Stimulated activated effector memory CD8-positive, alpha-beta T cell treated with anti-CD3 and anti-CD28 coated beads, Interleukin-12 subunit alpha, Interleukin-12 subunit beta, amount 100 ng/mL, for 72 hours (primary cell): Measurements from ENCODE around the gene PRKCH.
A peak's percentile ranks its signal among the peaks of the same experiment; 100 is the strongest.

Experiments
- ATAC-seq: fragments of 150-1000 bp; cut with Tn5 transposase; 2 replicates; pipeline ENCODE4 v1.10.0; 2021
- DNase-seq, 2 donors: peaks; one replicate each; pipeline ENCODE4 v3.0.0; 2021 to 2022; ENCODE audit warnings: low spot score in 2 of 2
- H3K27ac Mint-ChIP-seq: one replicate; pipeline ENCODE4 v1.8.0; 2022; ENCODE audit warnings: mild to moderate bottlenecking, mixed read lengths
- H3K36me3 Mint-ChIP-seq: one replicate; pipeline ENCODE4 v1.8.0; 2022; ENCODE audit warnings: mild to moderate bottlenecking, mixed read lengths
- H3K4me1 Mint-ChIP-seq: one replicate; pipeline ENCODE4 v1.8.0; 2022; ENCODE audit warnings: mixed read lengths
- H3K4me3 Mint-ChIP-seq: one replicate; pipeline ENCODE4 v1.8.0; 2022; ENCODE audit warnings: mild to moderate bottlenecking, mixed read lengths
- H3K9me3 Mint-ChIP-seq: one replicate; pipeline ENCODE4 v1.8.0; 2022; ENCODE audit warnings: mixed read lengths

Gene PRKCH

GRCh38 chr14:61516118-61516743 is 194.9 kb downstream of the PRKCH start:
- H3K4me3 Mint-ChIP-seq, result no peak overlapping the region
- H3K27ac Mint-ChIP-seq, result peak overlapping the region; percentile 79
- no peak for ATAC-seq
- no peak for DNase-seq
- peaks cover 73% of the 10 kb centered on the region for H3K4me1 Mint-ChIP-seq
- no peaks in the 10 kb centered on the region for H3K9me3 Mint-ChIP-seq
- peaks cover 86% of the 10 kb centered on the region for H3K36me3 Mint-ChIP-seq

- Mint-ChIP-seq H3K4me3 (no peak overlapping the region), H3K36me3 (peaks cover 86% of the 10 kb centered on the region), H3K27ac (peak overlapping the region; percentile 79), H3K4me1 (peaks cover 70% of the 10 kb centered on the region), H3K9me3 (no peaks in the 10 kb centered on the region)
- peak; percentile 64 for ATAC-seq
- DNase-seq, result no peak
Observed at GRCh38 chr14:61516964-61517653, 195.7 kb downstream of the PRKCH start.

DNA sequence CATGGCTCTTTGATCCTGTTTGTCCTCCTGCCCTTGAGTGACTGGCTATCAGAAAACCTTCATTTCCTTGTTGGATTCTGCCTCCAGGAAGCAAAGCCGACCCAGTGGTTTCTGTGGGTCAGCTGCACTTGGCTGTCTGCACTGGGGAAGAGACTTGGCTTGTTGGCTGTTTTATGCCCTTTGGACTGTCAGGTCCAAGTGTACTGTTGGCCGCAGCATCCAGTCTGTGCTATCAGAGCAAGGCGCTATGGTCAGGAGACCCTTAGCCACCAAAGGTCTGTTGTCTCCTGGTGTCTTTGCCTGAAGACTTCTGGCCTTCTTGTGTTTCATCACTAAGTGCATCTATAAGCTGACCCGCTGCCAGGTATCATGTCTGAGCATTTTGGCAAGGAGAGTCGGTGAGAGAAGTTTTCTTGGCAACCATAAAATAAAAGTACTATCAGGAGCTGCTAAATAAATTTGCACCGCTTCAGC is 196.6 kb downstream of the PRKCH start:
- no peak for ATAC-seq
- Mint-ChIP-seq H3K4me1 (peaks cover 77% of the 10 kb centered on the region), H3K27ac (peak overlapping the region; percentile 79)

GRCh38 chr14:61518403-61518802 is 197.0 kb downstream of the PRKCH start:
- H3K9me3 Mint-ChIP-seq, result no peaks in the 10 kb centered on the region
- DNase-seq (no peak), ATAC-seq (peak; percentile 67)
- peak overlapping the region; percentile 79 for H3K27ac Mint-ChIP-seq
- peaks cover 76% of the 10 kb centered on the region for H3K4me1 Mint-ChIP-seq
- peak overlapping the region; percentile 50 for H3K4me3 Mint-ChIP-seq
- peaks cover 78% of the 10 kb centered on the region for H3K36me3 Mint-ChIP-seq

More for the DNA sequence above, 196.6 kb downstream of the PRKCH start:
- Mint-ChIP-seq H3K36me3 (peaks cover 83% of the 10 kb centered on the region), H3K9me3 (no peaks in the 10 kb centered on the region), H3K4me3 (peak overlapping the region; percentile 50)
- no peak for DNase-seq

DNA sequence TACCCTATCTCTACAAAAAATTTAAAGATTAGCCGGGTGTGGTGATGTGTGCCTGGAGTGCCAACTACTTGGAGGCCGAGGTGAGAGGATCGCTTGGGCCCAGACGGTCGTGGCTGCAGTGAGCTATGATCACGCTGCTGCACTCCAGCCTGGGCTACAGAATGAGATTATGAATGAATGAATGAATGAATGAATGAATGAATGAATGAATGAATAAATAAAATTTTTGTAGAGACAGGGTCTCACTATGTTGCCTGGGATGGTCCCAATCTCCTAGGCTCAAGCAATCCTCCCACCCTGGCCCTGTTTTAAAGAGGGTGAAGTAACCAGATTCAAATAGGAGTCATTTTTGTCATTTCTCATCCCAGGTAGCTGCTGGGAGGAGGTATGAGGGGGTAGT is 197.7 kb downstream of the PRKCH start:
- peak overlapping the region; percentile 79 for H3K27ac Mint-ChIP-seq

GRCh38 chr14:61519735-61520134 is 198.4 kb downstream of the PRKCH start:
- Mint-ChIP-seq H3K4me1 (peaks cover 83% of the 10 kb centered on the region), H3K27ac (peak overlapping the region; percentile 66), H3K4me3 (peak overlapping the region; percentile 50), H3K36me3 (peaks cover 65% of the 10 kb centered on the region), H3K9me3 (no peaks in the 10 kb centered on the region)
- DNase-seq (no peak), ATAC-seq (no peak)

More for the DNA sequence above, 197.7 kb downstream of the PRKCH start:
- Mint-ChIP-seq H3K9me3 (no peaks in the 10 kb centered on the region), H3K4me1 (peaks cover 82% of the 10 kb centered on the region), H3K36me3 (peaks cover 71% of the 10 kb centered on the region), H3K4me3 (peak overlapping the region; percentile 50)
- ATAC-seq (no peak), DNase-seq (no peak)

DNA sequence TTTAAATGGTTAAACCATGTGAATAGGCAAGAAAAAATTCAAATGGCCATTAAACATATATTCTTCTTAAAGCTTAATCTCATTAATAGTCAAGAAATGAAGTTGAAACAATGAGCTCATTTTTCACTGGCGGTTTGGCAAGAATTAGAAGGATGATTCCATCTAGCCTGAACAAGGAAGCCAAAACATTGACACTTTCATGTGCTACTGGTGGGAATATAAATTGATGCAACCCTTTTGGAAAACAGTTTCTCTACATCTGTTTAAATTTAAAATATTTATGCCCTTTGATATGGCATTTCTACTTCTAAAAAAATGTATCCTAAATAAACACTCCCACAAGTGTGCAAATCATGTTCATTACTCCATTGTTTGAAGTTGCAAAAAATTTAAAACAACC is 199.2 kb downstream of the PRKCH start:
- peak overlapping the region; percentile 50 for H3K4me3 Mint-ChIP-seq
- H3K36me3 Mint-ChIP-seq, result peaks cover 62% of the 10 kb centered on the region
- peak overlapping the region; percentile 66 for H3K27ac Mint-ChIP-seq
- H3K9me3 Mint-ChIP-seq, result no peaks in the 10 kb centered on the region
- H3K4me1 Mint-ChIP-seq, result peaks cover 90% of the 10 kb centered on the region
- DNase-seq (no peak), ATAC-seq (no peak)

GRCh38 chr14:61521773-61522172 is 200.4 kb downstream of the PRKCH start:
- Mint-ChIP-seq H3K36me3 (peaks cover 60% of the 10 kb centered on the region), H3K27ac (peak overlapping the region; percentile 96), H3K4me3 (no peak overlapping the region), H3K4me1 (peaks cover 90% of the 10 kb centered on the region), H3K9me3 (no peaks in the 10 kb centered on the region)
- ATAC-seq, result no peak
- DNase-seq, result no peak

DNA sequence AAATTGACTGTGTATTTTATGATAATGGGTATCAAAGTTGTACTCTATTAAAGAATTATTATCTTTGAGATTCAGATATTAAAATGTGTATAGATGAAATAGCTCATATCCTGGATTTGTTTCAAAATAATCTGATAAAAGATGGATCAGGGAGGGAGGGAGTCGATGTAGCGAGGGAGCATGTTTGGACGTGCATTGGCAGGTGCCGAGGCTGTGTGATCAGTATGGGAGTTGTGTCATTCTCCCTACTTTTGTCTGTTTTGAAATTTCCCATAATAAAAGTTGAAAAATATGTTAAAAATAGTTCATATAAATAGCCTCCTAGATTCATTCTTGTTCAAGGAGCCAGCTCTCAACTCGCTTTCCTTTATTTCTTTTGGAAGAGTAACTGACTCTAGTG is 202.4 kb downstream of the PRKCH start:
- ATAC-seq (no peak), DNase-seq (no peak)
- Mint-ChIP-seq H3K27ac (peak overlapping the region; percentile 96), H3K4me3 (no peak overlapping the region), H3K4me1 (peaks cover 90% of the 10 kb centered on the region), H3K36me3 (peaks cover 69% of the 10 kb centered on the region), H3K9me3 (no peaks in the 10 kb centered on the region)

DNA sequence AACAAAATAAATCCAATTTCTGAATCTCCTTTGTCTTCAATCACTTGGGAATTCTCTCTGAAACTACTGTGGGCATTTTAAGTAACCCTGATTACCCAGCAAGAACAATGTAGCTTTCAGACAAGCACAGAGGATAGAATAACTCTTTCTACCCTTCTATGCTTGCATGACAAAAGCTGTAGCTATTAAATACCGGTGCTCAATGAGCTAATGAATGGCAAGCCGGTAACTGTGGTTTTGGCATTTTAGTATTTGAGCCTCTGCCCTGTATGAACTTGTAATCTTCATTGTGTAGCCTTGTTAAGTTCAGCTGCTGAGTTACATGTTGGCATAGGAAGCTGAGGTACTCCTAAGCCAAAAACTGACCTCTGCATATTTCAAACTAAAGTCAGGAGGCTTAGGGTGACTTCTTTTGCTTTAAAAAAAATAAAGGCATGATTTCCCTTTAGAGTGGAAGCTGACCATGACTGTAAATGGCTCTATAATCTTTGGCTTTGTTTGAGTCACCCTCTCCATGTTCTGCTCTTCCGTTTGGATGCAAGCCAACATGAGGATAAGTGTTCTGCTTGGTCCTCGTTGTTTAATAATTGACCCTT is 202.9 kb downstream of the PRKCH start:
- Mint-ChIP-seq H3K27ac (peak overlapping the region; percentile 96), H3K4me3 (peak overlapping the region; percentile 67), H3K9me3 (no peaks in the 10 kb centered on the region), H3K4me1 (peaks cover 89% of the 10 kb centered on the region), H3K36me3 (peaks cover 70% of the 10 kb centered on the region)
- ATAC-seq (no peak), DNase-seq (no peak)

- Mint-ChIP-seq H3K4me1 (peaks cover 86% of the 10 kb centered on the region), H3K27ac (peak overlapping the region; percentile 96), H3K9me3 (no peaks in the 10 kb centered on the region), H3K4me3 (peak overlapping the region; percentile 67), H3K36me3 (peaks cover 68% of the 10 kb centered on the region)
- DNase-seq, result no peak
- ATAC-seq, result no peak
Observed at GRCh38 chr14:61524936-61525292, 203.5 kb downstream of the PRKCH start.

DNA sequence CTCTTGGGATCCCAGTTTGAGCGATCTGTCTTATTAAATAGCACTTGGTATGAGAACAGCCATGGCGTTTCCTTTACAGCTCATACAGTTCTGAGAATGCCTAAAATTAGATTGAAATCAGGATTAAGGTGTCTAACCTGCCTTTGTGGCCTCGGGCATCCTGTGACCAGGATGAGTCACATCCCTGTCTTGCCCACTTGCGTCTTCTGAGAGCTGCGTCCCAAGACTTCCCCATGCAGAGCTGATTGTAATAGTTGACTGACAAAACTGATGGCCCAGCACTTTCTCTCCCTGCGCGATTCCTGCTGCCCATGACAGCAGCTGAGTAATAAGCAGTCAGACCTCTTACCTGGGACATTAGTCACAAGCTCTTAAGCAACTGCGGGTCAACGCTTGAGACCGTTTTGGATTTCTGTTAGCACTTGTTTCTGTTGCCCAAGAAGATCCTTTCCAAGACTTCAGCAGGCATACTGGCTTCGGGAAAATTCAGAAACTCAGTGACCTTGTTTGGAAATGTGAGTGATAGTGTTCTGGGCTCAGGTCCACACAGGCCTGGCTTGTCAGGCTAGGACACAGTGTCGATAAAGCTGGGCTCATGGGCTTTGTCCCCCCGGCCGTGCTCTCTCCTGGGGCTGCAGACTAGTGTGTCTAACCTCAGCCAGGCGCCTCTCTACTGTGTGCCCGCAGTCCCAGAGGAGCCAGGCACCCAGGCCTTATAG is 204.1 kb downstream of the PRKCH start:
- H3K36me3 Mint-ChIP-seq, result peaks cover 68% of the 10 kb centered on the region
- peak overlapping the region; percentile 67 for H3K4me3 Mint-ChIP-seq
- peak; percentile 49 to 89 for DNase-seq
- H3K9me3 Mint-ChIP-seq, result no peaks in the 10 kb centered on the region
- peak; percentile 83 for ATAC-seq
- H3K27ac Mint-ChIP-seq, result peak overlapping the region; percentile 96
- H3K4me1 Mint-ChIP-seq, result peaks cover 86% of the 10 kb centered on the region

DNA sequence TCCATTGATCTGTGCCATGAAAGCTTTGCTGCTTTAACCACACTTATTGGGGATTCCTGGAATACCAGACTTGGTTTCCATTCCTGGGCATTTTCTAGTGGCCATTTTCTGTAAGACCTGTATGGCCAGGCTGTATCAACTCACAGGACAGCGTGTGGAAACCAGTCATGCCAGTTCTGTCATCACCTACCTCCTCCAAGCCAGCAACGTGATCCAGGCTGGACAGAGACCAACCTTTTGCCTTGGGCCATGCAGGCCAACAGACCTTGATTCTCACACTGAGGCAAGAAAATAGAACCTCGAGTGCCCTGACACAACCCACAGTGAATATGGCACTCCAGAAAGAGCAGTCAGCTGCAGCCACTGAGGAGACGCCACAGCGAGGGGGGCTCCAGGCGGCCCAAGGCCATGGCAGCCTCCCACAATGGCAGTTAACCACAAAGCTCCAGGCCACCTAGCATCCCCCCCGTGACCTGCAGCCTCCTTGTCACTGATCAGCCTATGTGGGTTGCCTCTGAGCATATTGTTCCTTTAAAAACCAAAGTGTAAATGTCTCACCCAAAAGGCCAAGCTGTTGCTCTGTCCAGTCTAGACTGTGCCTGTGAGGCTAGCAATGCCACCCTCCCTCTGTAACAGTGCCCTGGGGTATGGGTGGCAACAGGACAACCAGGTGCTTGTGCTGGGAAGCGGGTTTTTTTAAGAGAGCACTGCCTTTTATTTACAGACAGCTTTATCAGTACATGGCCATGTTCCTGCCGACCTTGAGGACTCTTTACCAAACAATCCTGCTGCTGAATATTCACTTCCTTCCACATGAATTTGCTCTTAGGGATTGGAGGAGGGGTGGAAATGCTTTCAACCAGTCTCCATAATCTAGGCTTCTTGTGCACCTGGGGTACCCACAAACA is 205.3 kb downstream of the PRKCH start:
- peak overlapping the region; percentile 96 for H3K27ac Mint-ChIP-seq
- DNase-seq (no peak), ATAC-seq (no peak)
- H3K4me3 Mint-ChIP-seq, result peak overlapping the region; percentile 67
- H3K36me3 Mint-ChIP-seq, result peaks cover 72% of the 10 kb centered on the region
- peaks cover 93% of the 10 kb centered on the region for H3K4me1 Mint-ChIP-seq
- no peaks in the 10 kb centered on the region for H3K9me3 Mint-ChIP-seq

GRCh38 chr14:61527325-61528100 is 206.1 kb downstream of the PRKCH start:
- Mint-ChIP-seq H3K27ac (peak overlapping the region; percentile 96), H3K4me1 (peaks cover 89% of the 10 kb centered on the region), H3K4me3 (peak overlapping the region; percentile 67), H3K36me3 (peaks cover 72% of the 10 kb centered on the region), H3K9me3 (no peaks in the 10 kb centered on the region)
- ATAC-seq (no peak), DNase-seq (no peak)
